ENCODE results near the gene HS6ST3.
A peak's percentile ranks its signal among the peaks of the same experiment; 100 is the strongest.
"Not testable (repeated sequence)": the region's sequence is repeated elsewhere in the genome, so short reads cannot be mapped to it uniquely, and the experiment has no call there.

HS6ST3 gene

GRCh38 chr13:96089749-96090239 is at the start of gene HS6ST3:
HS6ST3 (plus strand) TSS chr13:96090107.
- no peak for ATAC-seq

- ATAC-seq: no peak
Measured at GRCh38 chr13:96041326-96042110, 48.4 kb upstream of the HS6ST3 start.

- ATAC-seq: no peak
Measured at GRCh38 chr13:96044238-96044637, 45.7 kb upstream of the HS6ST3 start.

- not testable (repeated sequence) for ATAC-seq
Measured at GRCh38 chr13:96046449-96047126, 43.3 kb upstream of the HS6ST3 start.

- ATAC-seq: not testable (repeated sequence)
Measured at GRCh38 chr13:96050955-96051354, 39.0 kb upstream of the HS6ST3 start.

- not testable (repeated sequence) for ATAC-seq
Measured at GRCh38 chr13:96051491-96051890, 38.4 kb upstream of the HS6ST3 start.

- not testable (repeated sequence) for ATAC-seq
Measured at GRCh38 chr13:96051946-96052345, 38.0 kb upstream of the HS6ST3 start.

- peak in 1 of 2 donors; percentile 21 for ATAC-seq
Measured at GRCh38 chr13:96052656-96053002, 37.3 kb upstream of the HS6ST3 start.

- peak; percentile 27 to 35 for ATAC-seq
Measured at GRCh38 chr13:96053003-96053703, 36.8 kb upstream of the HS6ST3 start, which contains the start of gene UGGT2. UGGT2 (minus strand) TSS chr13:96053401; CDS start chr13:96053312, 89 bp downstream.

GRCh38 chr13:96065849-96066248 is 24.1 kb upstream of the HS6ST3 start:
- no peak for ATAC-seq

- ATAC-seq: no peak
Measured at GRCh38 chr13:96068729-96069128, 21.2 kb upstream of the HS6ST3 start.

GRCh38 chr13:96071504-96071903 is 18.4 kb upstream of the HS6ST3 start:
- no peak for ATAC-seq

- no peak for ATAC-seq
Measured at GRCh38 chr13:96072392-96072791, 17.5 kb upstream of the HS6ST3 start.

- no peak for ATAC-seq
Measured at GRCh38 chr13:96075953-96076543, 13.9 kb upstream of the HS6ST3 start.

- ATAC-seq: no peak
Measured at GRCh38 chr13:96080676-96081075, 9.2 kb upstream of the HS6ST3 start.

- ATAC-seq: no peak
Measured at GRCh38 chr13:96081888-96082287, 8.0 kb upstream of the HS6ST3 start.

- ATAC-seq: no peak
Measured at GRCh38 chr13:96082640-96083039, 7.3 kb upstream of the HS6ST3 start.

- ATAC-seq: no peak
Measured at GRCh38 chr13:96086736-96087135, 3.2 kb upstream of the HS6ST3 start.

- ATAC-seq: no peak
Measured at GRCh38 chr13:96089139-96089538, 768 bp upstream of the HS6ST3 start.

- ATAC-seq: no peak
Measured at GRCh38 chr13:96090240-96091101, 564 bp downstream of the HS6ST3 start.

GRCh38 chr13:96091164-96092117 is 1.5 kb downstream of the HS6ST3 start:
- ATAC-seq: no peak
